ENCODE measurements around the gene FNIP2.

- no peak for TF ChIP-seq POLR2A (IDR thresholded peaks at IDR 0.05)
- no peak for TF ChIP-seq CTCF (IDR thresholded peaks at IDR 0.05)
- no peak for TF ChIP-seq POLR2AphosphoS5 (IDR thresholded peaks at IDR 0.05; ENCODE audit: insufficient read depth in 1 of 2, low read depth in 1 of 2)
These were observed 32.2 kb downstream of the FNIP2 start for GRCh38 chr4:158801066-158801465.

All from vagina (tissue), 2 donors.